ENCODE data around the gene JPH4.

Gene JPH4

GRCh38 chr14:23543403-23543802 is 35.2 kb downstream of the JPH4 start:
- Histone ChIP-seq H3K27me3 (no peaks in the 10 kb centered on the region), H3K4me1 (ENCODE audit: control insufficient read depth in 1 of 2, insufficient read depth in 1 of 2, low read depth in 1 of 2, low read length in 1 of 2) (peaks cover 29 to 44% of the 10 kb centered on the region in 2 experiments), H3K36me3 (no peaks in the 10 kb centered on the region), H3K4me3 (ENCODE audit: low read depth in 1 of 2, low read length in 1 of 2) (no peak overlapping the region), H3K27ac (no peak overlapping the region), H3K9me3 (no peaks in the 10 kb centered on the region)
- no peak for TF ChIP-seq CTCF (IDR thresholded peaks at IDR 0.05)

GRCh38 chr14:23542261-23542660 is 36.3 kb downstream of the JPH4 start:
- H3K27me3 ChIP-seq: no peaks in the 10 kb centered on the region
- peaks cover 21 to 32% of the 10 kb centered on the region in 2 experiments for H3K4me1 ChIP-seq (ENCODE audit: control insufficient read depth in 1 of 2, insufficient read depth in 1 of 2, low read depth in 1 of 2, low read length in 1 of 2)
- no peak overlapping the region for H3K27ac ChIP-seq
- no peaks in the 10 kb centered on the region for H3K9me3 ChIP-seq
- no peaks in the 10 kb centered on the region for H3K36me3 ChIP-seq
- no peak overlapping the region for H3K4me3 ChIP-seq (ENCODE audit: low read depth in 1 of 2, low read length in 1 of 2)
- TF ChIP-seq CTCF (IDR thresholded peaks at IDR 0.05): no peak

- H3K36me3 ChIP-seq: no peaks in the 10 kb centered on the region
- H3K27ac ChIP-seq: no peak overlapping the region
- TF ChIP-seq CTCF (IDR thresholded peaks at IDR 0.05): no peak
- peaks cover 19 to 21% of the 10 kb centered on the region in 2 experiments for H3K4me1 ChIP-seq (ENCODE audit: control insufficient read depth in 1 of 2, insufficient read depth in 1 of 2, low read depth in 1 of 2, low read length in 1 of 2)
- no peak overlapping the region for H3K4me3 ChIP-seq (ENCODE audit: low read depth in 1 of 2, low read length in 1 of 2)
- no peaks in the 10 kb centered on the region for H3K27me3 ChIP-seq
- H3K9me3 ChIP-seq: no peaks in the 10 kb centered on the region
Measured at GRCh38 chr14:23540141-23540469, 38.5 kb downstream of the JPH4 start.

GRCh38 chr14:23539248-23540140 is 39.1 kb downstream of the JPH4 start:
- Histone ChIP-seq H3K36me3 (no peaks in the 10 kb centered on the region), H3K4me1 (ENCODE audit: control insufficient read depth in 1 of 2, insufficient read depth in 1 of 2, low read depth in 1 of 2, low read length in 1 of 2) (peaks cover 12 to 15% of the 10 kb centered on the region in 2 experiments), H3K9me3 (no peaks in the 10 kb centered on the region), H3K27ac (no peak overlapping the region), H3K27me3 (no peaks in the 10 kb centered on the region), H3K4me3 (ENCODE audit: low read depth in 1 of 2, low read length in 1 of 2) (no peak overlapping the region)
- peak; percentile 76 for TF ChIP-seq CTCF (IDR thresholded peaks at IDR 0.05)

- Histone ChIP-seq H3K27me3 (no peaks in the 10 kb centered on the region), H3K9me3 (no peaks in the 10 kb centered on the region), H3K36me3 (no peaks in the 10 kb centered on the region), H3K27ac (no peak overlapping the region), H3K4me3 (ENCODE audit: low read depth in 1 of 2, low read length in 1 of 2) (no peak overlapping the region), H3K4me1 (ENCODE audit: control insufficient read depth in 1 of 2, insufficient read depth in 1 of 2, low read depth in 1 of 2, low read length in 1 of 2) (peaks cover 5 to 8% of the 10 kb centered on the region in 2 experiments)
- TF ChIP-seq CTCF (IDR thresholded peaks at IDR 0.05): no peak
Measured at GRCh38 chr14:23538785-23539184, 39.8 kb downstream of the JPH4 start.

Data from neutrophil (primary cell).